Osteocyte (in vitro differentiated cells): Measurements from ENCODE around the gene SERPINB6. TPM values are rescaled to one million over a fixed set of nuclear protein-coding genes. Genes with fewer than 3 reads are reported as not detected.

ENCODE experiments used
- DNase-seq: peaks from one replicate; pipeline ENCODE4 v3.0.0; 2021; ENCODE audit warnings: mixed read lengths; ENCODE audit not compliant: unreplicated experiment; ENCODE audit errors: extremely low spot score
- H3K27ac Mint-ChIP-seq: one replicate; pipeline ENCODE4 v1.8.0; 2021; ENCODE audit warnings: mild to moderate bottlenecking, mixed read lengths; ENCODE audit not compliant: unreplicated experiment
- H3K27me3 Mint-ChIP-seq: one replicate; pipeline ENCODE4 v1.8.0; 2021; ENCODE audit warnings: mixed read lengths; ENCODE audit not compliant: unreplicated experiment
- H3K36me3 Mint-ChIP-seq: one replicate; pipeline ENCODE4 v1.8.0; 2021; ENCODE audit warnings: mixed read lengths; ENCODE audit not compliant: unreplicated experiment
- H3K4me1 Mint-ChIP-seq: one replicate; pipeline ENCODE4 v1.8.0; 2021; ENCODE audit warnings: mixed read lengths; ENCODE audit not compliant: unreplicated experiment
- H3K4me3 Mint-ChIP-seq: one replicate; pipeline ENCODE4 v1.8.0; 2021; ENCODE audit warnings: mild to moderate bottlenecking, moderate library complexity, mixed read lengths; ENCODE audit not compliant: unreplicated experiment
- H3K9me3 Mint-ChIP-seq: one replicate; pipeline ENCODE4 v1.8.0; 2021; ENCODE audit warnings: mixed read lengths; ENCODE audit not compliant: unreplicated experiment
- CTCF ChIP-seq: fragments of 200-600 bp; sonication (generic); IDR thresholded peaks from 2 replicates; pipeline ENCODE4 v1.5.0; 2021; ENCODE audit warnings: antibody characterized with exemption, mild to moderate bottlenecking, moderate library complexity
- total RNA-seq: library from RNA; stranded (reverse); gene quantifications from 2 replicates; pipeline ENCODE4 v1.2.1, GENCODE V29; 2021

SERPINB6 gene
- total RNA-seq, 1 donor from 2014 or later, result 93.1 TPM

- no peak overlapping the region for H3K4me3 Mint-ChIP-seq
- H3K4me1 Mint-ChIP-seq, result no peaks in the 10 kb centered on the region
- H3K27me3 Mint-ChIP-seq, result no peaks in the 10 kb centered on the region
- DNase-seq, result no peak
- no peaks in the 10 kb centered on the region for H3K36me3 Mint-ChIP-seq
- H3K27ac Mint-ChIP-seq, result no peak overlapping the region
- H3K9me3 Mint-ChIP-seq, result no peaks in the 10 kb centered on the region
- no peak for TF ChIP-seq CTCF
Measured at GRCh38 chr6:2940851-2941250, 30.5 kb downstream of the SERPINB6 start.

GRCh38 chr6:2940010-2940850, 31.1 kb downstream of the SERPINB6 start:
- no peak for DNase-seq
- no peaks in the 10 kb centered on the region for H3K9me3 Mint-ChIP-seq

GRCh38 chr6:2939315-2940009, 31.9 kb downstream of the SERPINB6 start:
- H3K36me3 Mint-ChIP-seq, result no peaks in the 10 kb centered on the region
- peak; percentile 83 for DNase-seq
- no peak overlapping the region for H3K27ac Mint-ChIP-seq
- no peak for TF ChIP-seq CTCF
- H3K4me3 Mint-ChIP-seq, result no peak overlapping the region
- H3K4me1 Mint-ChIP-seq, result no peaks in the 10 kb centered on the region
- no peaks in the 10 kb centered on the region for H3K9me3 Mint-ChIP-seq
- peaks cover 6% of the 10 kb centered on the region for H3K27me3 Mint-ChIP-seq

More at GRCh38 chr6:2940010-2940850, 31.1 kb downstream of the SERPINB6 start:
- no peak overlapping the region for H3K27ac Mint-ChIP-seq
- no peak overlapping the region for H3K4me3 Mint-ChIP-seq
- TF ChIP-seq CTCF, result no peak
- H3K36me3 Mint-ChIP-seq, result no peaks in the 10 kb centered on the region
- no peaks in the 10 kb centered on the region for H3K4me1 Mint-ChIP-seq
- H3K27me3 Mint-ChIP-seq, result no peaks in the 10 kb centered on the region

- Mint-ChIP-seq H3K27ac (no peak overlapping the region), H3K4me1 (no peaks in the 10 kb centered on the region), H3K36me3 (no peaks in the 10 kb centered on the region), H3K9me3 (no peaks in the 10 kb centered on the region), H3K4me3 (no peak overlapping the region), H3K27me3 (peaks cover 13% of the 10 kb centered on the region)
- TF ChIP-seq CTCF, result no peak
- DNase-seq, result peak; percentile 62
Measured at GRCh38 chr6:2938632-2939083, 32.7 kb downstream of the SERPINB6 start.
